Peyer's patch (tissue), 4 donors: ENCODE measurements around the gene SKAP2.

ENCODE experiments used
- POLR2A ChIP-seq, 2 donors: fragments of 450-650 bp; IDR thresholded peaks; one replicate each; pipeline ENCODE4 v1.5.1; 2017; ENCODE audit warnings: antibody characterized with exemption in 2 of 2, mild to moderate bottlenecking in 2 of 2, moderate library complexity in 2 of 2
- TF ChIP-seq, protein P1 (sequence below), 6 experiments: fragments of 450-650 bp in 4 of 6; fragments of 200-600 bp in 2 of 6; sonication (generic) in 1 of 6; IDR thresholded peaks; one replicate each; pipeline ENCODE4 v1.5.1; 2017 to 2019; ENCODE audit warnings: antibody characterized with exemption in 6 of 6, mild to moderate bottlenecking in 3 of 6, moderate library complexity in 1 of 6

DNA sequence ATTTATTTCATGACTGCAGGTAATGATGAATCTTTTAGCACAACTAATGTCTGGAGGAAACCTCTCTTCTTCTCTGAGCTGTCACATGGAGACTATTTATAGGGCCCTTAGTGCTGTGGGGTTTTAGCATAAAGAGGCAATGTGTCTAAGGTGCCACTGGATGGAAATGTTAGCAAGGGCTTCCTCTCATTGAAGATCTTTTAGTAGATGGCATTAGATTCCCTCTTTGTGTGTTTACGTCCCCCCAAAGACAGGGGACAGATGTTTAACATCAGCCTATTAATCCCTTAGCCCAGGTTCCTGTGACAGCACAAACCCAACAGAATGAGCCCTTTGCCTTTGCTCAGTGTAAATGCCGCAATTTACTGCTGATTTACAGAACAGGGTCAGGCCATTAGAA is 208.6 kb downstream of the SKAP2 start:
- TF ChIP-seq, protein P1, sequence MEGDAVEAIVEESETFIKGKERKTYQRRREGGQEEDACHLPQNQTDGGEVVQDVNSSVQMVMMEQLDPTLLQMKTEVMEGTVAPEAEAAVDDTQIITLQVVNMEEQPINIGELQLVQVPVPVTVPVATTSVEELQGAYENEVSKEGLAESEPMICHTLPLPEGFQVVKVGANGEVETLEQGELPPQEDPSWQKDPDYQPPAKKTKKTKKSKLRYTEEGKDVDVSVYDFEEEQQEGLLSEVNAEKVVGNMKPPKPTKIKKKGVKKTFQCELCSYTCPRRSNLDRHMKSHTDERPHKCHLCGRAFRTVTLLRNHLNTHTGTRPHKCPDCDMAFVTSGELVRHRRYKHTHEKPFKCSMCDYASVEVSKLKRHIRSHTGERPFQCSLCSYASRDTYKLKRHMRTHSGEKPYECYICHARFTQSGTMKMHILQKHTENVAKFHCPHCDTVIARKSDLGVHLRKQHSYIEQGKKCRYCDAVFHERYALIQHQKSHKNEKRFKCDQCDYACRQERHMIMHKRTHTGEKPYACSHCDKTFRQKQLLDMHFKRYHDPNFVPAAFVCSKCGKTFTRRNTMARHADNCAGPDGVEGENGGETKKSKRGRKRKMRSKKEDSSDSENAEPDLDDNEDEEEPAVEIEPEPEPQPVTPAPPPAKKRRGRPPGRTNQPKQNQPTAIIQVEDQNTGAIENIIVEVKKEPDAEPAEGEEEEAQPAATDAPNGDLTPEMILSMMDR (IDR thresholded peaks at IDR 0.05): no peak
- TF ChIP-seq POLR2A (IDR thresholded peaks at IDR 0.05): no peak
